CD4-positive, alpha-beta T cell treated with Interleukin-12 subunit alpha and Interleukin-12 subunit beta, for 1 hour (primary cell): ENCODE results near the gene MKRN2OS.

Experiments used
- DNase-seq: peaks from one replicate; pipeline ENCODE4 v3.0.0-alpha.2; 2020

MKRN2OS gene

DNA sequence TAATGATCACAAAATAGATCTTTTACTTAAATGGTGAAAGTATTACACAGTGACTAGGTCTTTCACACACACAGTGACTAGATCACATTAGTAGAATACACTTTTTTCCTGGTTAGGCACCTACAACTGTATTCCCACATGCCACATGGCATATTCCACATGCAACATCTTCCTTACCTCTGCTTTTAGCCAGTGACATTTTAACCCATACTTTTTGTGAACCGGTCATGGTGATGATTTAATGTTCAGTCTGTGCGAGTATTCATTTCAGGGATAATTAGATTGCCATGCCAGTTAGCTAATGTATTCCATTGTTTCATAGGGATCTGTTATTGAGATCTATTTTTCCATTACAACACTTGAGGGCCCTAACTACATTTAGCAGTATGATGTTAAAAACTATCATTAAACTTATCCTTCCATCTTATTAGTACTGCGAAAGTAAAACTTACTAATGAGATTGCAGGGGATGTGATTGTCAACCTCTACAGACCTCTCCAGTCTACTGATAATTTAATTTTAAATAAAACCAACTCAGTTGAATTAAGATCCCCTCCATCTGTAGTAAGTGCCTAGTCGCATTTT, 32.7 kb downstream of the MKRN2OS start:
- no peak for DNase-seq

DNA sequence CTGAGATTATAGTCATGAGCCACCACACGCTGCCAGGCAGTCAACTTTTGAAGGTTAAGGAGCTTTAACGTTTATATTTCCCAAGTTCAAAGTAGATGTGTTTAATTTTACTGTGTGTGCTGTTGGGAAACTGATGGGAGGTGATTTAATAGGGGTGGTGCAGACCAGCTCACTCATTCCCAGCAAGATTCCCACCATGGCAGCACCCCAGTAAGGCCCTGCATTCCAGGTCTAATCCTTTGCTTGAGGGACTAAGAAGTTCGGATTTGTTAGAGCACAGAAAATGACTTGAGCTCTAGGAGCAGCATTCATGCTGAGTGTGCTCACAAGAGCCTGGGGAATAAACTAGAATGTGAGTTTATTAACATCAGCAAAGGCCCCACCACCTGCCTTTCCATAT, 35.8 kb downstream of the MKRN2OS start:
- DNase-seq, result no peak

DNA sequence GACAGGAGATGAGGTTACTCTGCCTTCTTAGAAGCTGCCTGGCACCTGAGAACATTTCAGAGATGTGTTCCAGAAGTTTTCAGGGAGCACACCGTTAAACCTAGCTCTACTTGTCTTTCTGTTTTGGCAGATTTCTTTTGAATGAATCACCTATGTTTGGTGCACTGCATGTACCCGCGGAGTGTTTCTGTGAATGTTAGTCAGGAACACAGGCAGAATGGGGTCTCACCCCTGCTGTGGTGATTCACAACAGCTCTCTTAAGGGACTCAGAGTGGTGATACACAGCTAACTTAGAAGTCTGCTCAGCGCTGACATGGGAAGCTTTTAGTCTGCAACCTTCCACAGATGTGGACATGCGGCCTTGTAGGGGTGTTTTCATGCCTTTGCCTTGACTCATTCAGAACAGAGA, 37.0 kb downstream of the MKRN2OS start:
- DNase-seq, result no peak

DNA sequence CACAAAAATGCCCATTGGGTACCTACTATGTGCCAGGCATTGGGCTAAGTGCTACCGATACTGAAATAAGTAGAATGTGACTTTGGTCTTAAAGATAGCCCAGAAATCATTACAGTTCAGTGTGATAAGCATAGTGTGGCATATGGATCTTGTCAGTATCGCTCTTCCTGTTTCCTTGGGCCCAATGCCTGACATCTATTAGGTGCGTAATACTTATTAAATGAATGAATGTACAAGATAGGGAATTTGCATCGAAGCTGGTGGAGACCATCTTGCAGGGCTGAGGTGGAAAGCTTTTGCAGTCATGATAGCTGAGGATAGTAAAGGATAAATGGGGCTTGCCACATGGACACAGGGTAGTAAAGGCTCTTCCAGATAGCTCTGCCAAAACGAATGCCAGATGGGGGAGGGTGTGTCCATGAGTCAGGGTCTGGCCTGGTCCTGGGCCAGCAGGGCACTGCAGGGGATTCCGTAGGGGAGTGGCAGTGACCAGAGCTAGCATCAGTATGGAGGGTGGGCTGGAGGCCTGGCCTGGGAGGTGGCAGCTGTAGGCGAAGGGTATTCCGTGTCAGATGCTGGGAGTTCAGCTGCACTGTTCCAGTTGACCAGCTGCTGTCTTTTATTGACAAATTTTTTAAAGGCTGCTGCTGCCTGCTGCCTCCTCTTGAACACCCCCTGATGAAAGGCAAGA, 37.6 kb downstream of the MKRN2OS start:
- DNase-seq, result no peak

DNA sequence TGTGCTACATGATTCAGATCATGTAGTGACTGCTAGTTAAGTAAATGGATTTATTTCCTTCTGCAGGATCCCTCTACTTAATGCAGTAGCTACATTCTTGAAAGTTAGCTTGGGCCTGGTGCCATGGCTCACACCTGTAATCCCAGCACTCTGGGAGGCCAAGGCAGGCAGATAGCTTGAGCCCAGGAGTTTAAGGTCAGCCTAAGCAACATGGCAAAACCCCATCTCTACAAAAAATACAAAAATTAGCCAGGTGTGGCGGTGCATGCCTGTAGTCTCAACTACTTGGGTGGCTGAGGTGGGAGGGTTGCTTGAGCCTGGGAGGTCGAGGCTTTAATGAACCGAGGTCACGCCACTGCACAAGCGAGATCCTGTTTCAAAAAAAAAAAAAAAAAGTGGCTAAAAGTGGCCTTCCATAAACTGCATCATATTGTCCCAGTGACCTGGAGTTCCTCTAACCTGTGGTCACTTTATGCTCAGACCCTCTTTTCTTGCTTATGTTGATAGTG, 39.0 kb downstream of the MKRN2OS start:
- no peak for DNase-seq

DNA sequence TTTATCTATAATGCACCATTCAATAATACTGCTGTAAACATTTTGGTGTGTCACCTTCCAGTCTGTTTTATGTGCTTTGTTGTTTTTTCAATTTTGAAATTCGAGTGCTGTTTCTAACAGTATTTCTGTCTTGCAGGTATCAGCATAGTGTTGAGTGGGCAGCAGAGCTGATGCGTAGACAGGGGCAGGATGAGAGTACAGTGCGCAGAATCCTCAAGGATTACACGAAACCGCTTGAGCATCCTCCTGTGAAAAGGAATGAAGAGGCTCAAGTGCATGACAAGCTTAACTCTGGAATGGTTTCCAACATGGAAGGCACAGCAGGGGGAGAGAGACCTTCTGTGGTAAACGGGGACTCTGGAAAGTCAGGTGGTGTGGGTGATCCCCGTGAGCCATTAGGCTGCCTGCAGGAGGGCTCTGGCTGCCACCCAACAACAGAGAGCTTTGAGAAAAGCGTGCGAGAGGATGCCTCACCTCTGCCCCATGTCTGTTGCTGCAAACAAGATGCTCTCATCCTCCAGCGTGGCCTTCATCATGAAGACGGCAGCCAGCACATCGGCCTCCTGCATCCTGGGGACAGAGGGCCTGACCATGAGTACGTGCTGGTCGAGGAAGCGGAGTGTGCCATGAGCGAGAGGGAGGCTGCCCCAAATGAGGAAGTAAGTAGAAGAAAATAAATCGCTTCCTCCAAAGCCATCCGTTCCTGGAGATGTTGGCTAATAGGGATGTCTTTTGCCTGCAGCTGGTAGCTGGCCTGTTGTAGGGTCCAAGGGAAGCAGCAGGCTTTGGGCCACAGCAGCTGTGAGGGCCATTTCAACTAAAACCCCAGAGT, 42.0 kb downstream of the MKRN2OS start:
- DNase-seq, result no peak

- no peak for DNase-seq
Observed at GRCh38 chr3:12501360-12502020, 43.8 kb downstream of the MKRN2OS start.

GRCh38 chr3:12499474-12499873, 45.8 kb downstream of the MKRN2OS start:
- DNase-seq, result no peak

- no peak for DNase-seq
Observed at GRCh38 chr3:12496453-12496761, 48.9 kb downstream of the MKRN2OS start.

- no peak for DNase-seq
Observed at GRCh38 chr3:12495749-12496452, 49.4 kb downstream of the MKRN2OS start.

- no peak for DNase-seq
Observed at GRCh38 chr3:12490547-12490946, 54.8 kb downstream of the MKRN2OS start.

DNA sequence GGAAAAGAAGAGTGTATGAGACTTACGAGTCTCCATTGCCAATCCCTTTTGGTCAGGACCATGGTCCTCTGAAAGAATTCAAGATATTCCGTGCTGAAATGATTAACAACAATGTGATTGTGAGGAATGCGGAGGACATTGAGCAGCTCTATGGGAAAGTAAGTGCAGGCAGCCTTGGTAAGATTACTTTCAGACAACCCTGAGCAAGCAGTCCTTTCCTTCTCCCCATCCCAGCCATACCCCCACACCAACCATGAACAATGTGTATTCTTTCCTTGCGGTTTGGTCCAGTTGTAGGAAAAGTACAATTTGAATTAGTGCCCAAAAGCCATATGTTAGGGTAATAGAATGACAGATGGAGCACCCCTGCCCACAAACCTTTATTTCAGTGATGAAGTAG, 55.5 kb downstream of the MKRN2OS start:
- no peak for DNase-seq
